Activated CD4-positive, alpha-beta memory T cell treated with anti-CD3 and anti-CD28 coated beads for 36 hours (primary cell): ENCODE data around the gene EEFSEC. TPM values are rescaled to one million over a fixed set of nuclear protein-coding genes. Genes with fewer than 3 reads are reported as not detected.

Experiments used
- CTCF ChIA-PET: fragments of 350-600 bp; sonication (Branson Sonifier 250); formaldehyde crosslinking; loops from one replicate; lab custom pipeline; 2021; ENCODE audit warnings: antibody characterized with exemption, inconsistent platforms; lab: Charles Lee
- POLR2A ChIA-PET: fragments of 350-600 bp; sonication (Branson Sonifier 250); formaldehyde crosslinking; loops from one replicate; lab custom pipeline; 2021; ENCODE audit warnings: antibody characterized with exemption; lab: Charles Lee
- DNase-seq: peaks from one replicate; pipeline ENCODE4 v3.0.0-alpha.2; 2020
- H3K27ac Mint-ChIP-seq: one replicate; pipeline ENCODE4 v1.8.0; 2021; ENCODE audit warnings: mixed read lengths
- H3K27me3 Mint-ChIP-seq: one replicate; pipeline ENCODE4 v1.8.0; 2021; ENCODE audit warnings: mixed read lengths
- H3K36me3 Mint-ChIP-seq: one replicate; pipeline ENCODE4 v1.8.0; 2021; ENCODE audit warnings: mixed read lengths
- H3K4me1 Mint-ChIP-seq: one replicate; pipeline ENCODE4 v1.8.0; 2021; ENCODE audit warnings: low read depth, mixed read lengths
- H3K4me3 Mint-ChIP-seq: one replicate; pipeline ENCODE4 v1.8.0; 2021; ENCODE audit warnings: mild to moderate bottlenecking, mixed read lengths
- H3K9me3 Mint-ChIP-seq: one replicate; pipeline ENCODE4 v1.8.0; 2021; ENCODE audit warnings: mixed read lengths
- intact Hi-C: fragments of 100-400 bp; cut with micrococcal nuclease; formaldehyde crosslinking; loops from one replicate; pipeline ENCODE4 v1.15.1; 2023
- total RNA-seq, 2 experiments: library from RNA; stranded (reverse); gene quantifications; one replicate each; pipeline ENCODE4 v1.2.3, GENCODE V29; 2021

The EEFSEC gene, protein sequence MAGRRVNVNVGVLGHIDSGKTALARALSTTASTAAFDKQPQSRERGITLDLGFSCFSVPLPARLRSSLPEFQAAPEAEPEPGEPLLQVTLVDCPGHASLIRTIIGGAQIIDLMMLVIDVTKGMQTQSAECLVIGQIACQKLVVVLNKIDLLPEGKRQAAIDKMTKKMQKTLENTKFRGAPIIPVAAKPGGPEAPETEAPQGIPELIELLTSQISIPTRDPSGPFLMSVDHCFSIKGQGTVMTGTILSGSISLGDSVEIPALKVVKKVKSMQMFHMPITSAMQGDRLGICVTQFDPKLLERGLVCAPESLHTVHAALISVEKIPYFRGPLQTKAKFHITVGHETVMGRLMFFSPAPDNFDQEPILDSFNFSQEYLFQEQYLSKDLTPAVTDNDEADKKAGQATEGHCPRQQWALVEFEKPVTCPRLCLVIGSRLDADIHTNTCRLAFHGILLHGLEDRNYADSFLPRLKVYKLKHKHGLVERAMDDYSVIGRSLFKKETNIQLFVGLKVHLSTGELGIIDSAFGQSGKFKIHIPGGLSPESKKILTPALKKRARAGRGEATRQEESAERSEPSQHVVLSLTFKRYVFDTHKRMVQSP
- 10 to 100 TPM; 16.1 to 17.2 TPM for total RNA-seq

DNA sequence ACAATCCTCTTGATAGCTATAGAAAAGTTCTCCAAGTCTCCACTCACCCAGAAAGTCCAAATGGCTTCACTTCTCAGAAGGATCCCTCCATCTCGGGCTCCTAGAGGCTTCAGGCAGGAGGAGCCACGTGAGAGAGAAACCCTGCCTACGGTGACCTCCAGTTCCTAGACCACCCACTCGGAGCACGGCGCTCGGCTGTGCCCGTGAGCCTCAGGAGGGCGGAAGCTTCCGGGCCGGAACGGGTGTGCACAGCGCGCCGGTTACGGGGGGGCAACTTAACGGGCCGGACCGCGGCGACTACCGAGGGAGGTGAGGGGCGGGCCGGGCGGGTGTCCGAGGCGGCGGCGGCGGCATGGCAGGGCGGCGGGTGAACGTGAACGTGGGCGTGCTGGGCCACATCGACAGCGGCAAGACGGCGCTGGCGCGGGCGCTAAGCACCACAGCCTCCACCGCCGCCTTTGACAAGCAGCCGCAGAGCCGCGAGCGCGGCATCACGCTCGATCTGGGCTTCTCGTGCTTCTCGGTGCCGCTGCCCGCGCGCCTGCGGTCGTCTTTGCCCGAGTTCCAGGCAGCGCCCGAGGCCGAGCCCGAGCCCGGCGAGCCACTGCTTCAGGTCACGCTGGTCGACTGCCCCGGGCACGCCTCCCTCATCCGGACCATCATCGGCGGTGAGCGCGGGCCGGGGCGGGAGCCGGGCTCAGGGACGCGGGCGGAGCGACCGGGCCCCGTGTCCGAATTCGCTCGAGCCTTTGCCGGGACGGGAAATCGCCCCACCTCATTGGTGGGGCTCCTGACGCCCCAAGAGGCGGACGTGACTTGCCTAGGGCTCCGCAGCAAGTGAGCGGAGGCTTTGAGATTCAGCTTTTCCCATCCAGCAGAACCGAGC is at the start of gene EEFSEC:
Gene EEFSEC (plus strand): TSS at position 326 of the 886 bp plus-strand sequence. CDS start 27 bp downstream, at position 353.
- peak within 1 kb of the TSS; percentile 78 for H3K27ac Mint-ChIP-seq
- H3K4me3 Mint-ChIP-seq, result peak within 1 kb of the TSS; percentile 85

DNA sequence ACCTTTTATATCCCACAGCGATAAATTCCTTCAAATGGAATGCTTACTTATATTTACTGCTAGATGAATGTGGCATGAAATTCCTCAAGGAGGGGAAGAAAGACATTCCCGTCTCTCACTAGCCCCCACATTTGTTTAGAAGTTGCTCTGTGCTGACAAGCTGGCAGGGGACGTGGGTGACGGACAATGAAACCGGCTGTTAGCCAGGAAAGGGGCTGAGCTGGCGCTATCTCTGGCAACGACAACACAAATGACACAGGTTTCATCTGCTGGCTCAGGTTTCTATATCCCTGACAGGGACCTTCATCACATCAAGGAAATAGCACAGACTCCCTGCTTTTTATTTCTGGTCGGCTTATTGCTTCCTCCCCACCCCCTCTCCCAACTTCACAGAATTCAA is 45.4 kb upstream of the EEFSEC start:
- Mint-ChIP-seq H3K27me3 (no peaks in the 10 kb centered on the region), H3K27ac (no peak overlapping the region), H3K4me3 (no peak overlapping the region), H3K36me3 (peaks cover 41% of the 10 kb centered on the region), H3K9me3 (no peaks in the 10 kb centered on the region), H3K4me1 (peaks cover 18% of the 10 kb centered on the region)
- CTCF ChIA-PET, result interaction anchor here (1.1 to 1.8 kb wide), 2 partner anchors 12 to 15 kb away, joined by 5 to 9 read pairs; no protein-coding TSS in a partner anchor
- POLR2A ChIA-PET, result no interaction called here
- intact Hi-C loops, result no loop called here
- no peak for DNase-seq

More for the DNA sequence above, at the start of gene EEFSEC:
- Mint-ChIP-seq H3K27me3 (no peaks in the 10 kb centered on the region), H3K36me3 (peaks cover 13% of the 10 kb centered on the region), H3K4me1 (peaks cover 18% of the 10 kb centered on the region), H3K9me3 (peaks cover 3% of the 10 kb centered on the region)
- ChIA-PET POLR2A (interaction anchor here (0.8 to 2.8 kb wide), 7 partner anchors 30 to 180 kb away, joined by 3 to 32 read pairs (median 4); partner anchors contain the start of genes RUVBL1 and SEC61A1), CTCF (interaction anchor here (0.8 to 1.8 kb wide), 6 partner anchors 20 to 605 kb away, joined by 3 to 9 read pairs (median 4); partner anchors contain the start of gene RUVBL1)
- intact Hi-C loops, result loop anchor here (1.0 to 5.0 kb wide), 4 partner anchors 29 to 481 kb away; partner anchors contain the start of genes ABTB1 and SEC61A1
- DNase-seq, result peak; percentile 91

DNA sequence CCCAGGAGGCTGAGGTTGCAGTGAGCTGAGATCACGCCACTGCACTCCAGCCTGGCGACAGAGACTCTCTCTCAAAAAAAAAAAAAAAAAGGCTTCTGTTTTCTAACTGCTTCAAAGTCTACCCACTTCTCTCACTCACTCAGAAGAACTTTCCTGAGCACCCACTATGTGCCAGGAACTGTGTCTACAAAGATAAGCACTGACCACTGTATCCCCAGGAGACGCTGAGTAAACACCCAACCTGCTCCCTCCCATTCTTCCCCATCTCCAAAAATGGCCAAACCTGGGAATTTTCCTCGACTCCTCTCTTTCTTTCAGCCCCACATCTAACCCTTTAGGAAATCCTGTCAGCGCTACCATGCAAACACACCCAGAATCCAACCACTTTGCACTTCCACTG is 42.1 kb upstream of the EEFSEC start:
- peaks cover 54% of the 10 kb centered on the region for H3K36me3 Mint-ChIP-seq
- ChIA-PET POLR2A (interaction anchor here (0.7 to 3.4 kb wide), 3 partner anchors 12 to 68 kb away, joined by 3 to 31 read pairs (median 4); partner anchors contain the start of genes EEFSEC and RUVBL1), CTCF (interaction anchor here (1.2 to 1.9 kb wide), 3 partner anchors 12 to 22 kb away, joined by 3 to 8 read pairs (median 8); partner anchors contain the start of gene RUVBL1)
- peaks cover 45% of the 10 kb centered on the region for H3K4me1 Mint-ChIP-seq
- DNase-seq, result no peak
- H3K27ac Mint-ChIP-seq, result peak overlapping the region; percentile 95
- H3K9me3 Mint-ChIP-seq, result no peaks in the 10 kb centered on the region
- intact Hi-C loops, result loop anchor here (5.0 kb wide), 3 partner anchors 34 to 336 kb away; partner anchors contain the start of gene EEFSEC
- H3K27me3 Mint-ChIP-seq, result no peaks in the 10 kb centered on the region
- H3K4me3 Mint-ChIP-seq, result no peak overlapping the region

DNA sequence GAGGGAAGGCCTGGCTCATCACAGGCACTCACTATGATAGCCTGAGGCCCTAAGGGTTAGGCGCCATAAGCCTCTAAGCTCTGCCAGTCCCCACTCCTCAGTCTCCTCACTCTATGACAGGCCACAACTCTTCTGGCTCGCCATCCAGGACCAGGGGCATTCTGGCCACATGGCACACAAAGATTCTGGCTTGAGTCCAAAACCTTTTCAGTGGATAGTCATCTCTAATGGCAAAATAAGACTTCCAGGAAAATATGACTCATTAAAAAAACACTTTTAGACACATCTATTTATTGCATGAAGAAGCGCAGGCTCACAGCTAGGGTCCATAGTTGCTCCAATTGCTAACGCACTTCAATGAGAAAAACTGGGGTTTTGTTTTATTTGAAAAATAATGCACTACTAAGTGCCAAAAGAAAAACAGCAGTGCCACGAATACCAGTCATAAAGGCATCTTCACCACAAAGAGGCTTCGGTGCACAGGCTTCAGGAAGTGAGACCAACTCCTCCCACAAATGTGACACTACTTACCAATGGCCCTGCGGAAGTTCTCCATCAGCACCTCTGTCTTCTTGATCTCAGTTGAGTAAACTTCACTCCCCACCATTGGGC is 40.8 kb upstream of the EEFSEC start:
- CTCF ChIA-PET, result interaction anchor here (1.5 to 1.9 kb wide), 3 partner anchors 11 to 37 kb away, joined by 4 to 8 read pairs (median 8); partner anchors contain the start of gene RUVBL1
- H3K4me3 Mint-ChIP-seq, result peak overlapping the region; percentile 30
- DNase-seq, result peak; percentile 76
- intact Hi-C loops, result loop anchor here (1.0 to 5.0 kb wide), 4 partner anchors 12 to 335 kb away; partner anchors contain the start of gene EEFSEC
- H3K4me1 Mint-ChIP-seq, result peaks cover 45% of the 10 kb centered on the region
- no peaks in the 10 kb centered on the region for H3K27me3 Mint-ChIP-seq
- H3K27ac Mint-ChIP-seq, result peak overlapping the region; percentile 95
- H3K36me3 Mint-ChIP-seq, result peaks cover 58% of the 10 kb centered on the region
- POLR2A ChIA-PET, result interaction anchor here (1.0 to 3.4 kb wide), 3 partner anchors 11 to 42 kb away, joined by 3 to 31 read pairs (median 3); partner anchors contain the start of gene RUVBL1
- H3K9me3 Mint-ChIP-seq, result no peaks in the 10 kb centered on the region

DNA sequence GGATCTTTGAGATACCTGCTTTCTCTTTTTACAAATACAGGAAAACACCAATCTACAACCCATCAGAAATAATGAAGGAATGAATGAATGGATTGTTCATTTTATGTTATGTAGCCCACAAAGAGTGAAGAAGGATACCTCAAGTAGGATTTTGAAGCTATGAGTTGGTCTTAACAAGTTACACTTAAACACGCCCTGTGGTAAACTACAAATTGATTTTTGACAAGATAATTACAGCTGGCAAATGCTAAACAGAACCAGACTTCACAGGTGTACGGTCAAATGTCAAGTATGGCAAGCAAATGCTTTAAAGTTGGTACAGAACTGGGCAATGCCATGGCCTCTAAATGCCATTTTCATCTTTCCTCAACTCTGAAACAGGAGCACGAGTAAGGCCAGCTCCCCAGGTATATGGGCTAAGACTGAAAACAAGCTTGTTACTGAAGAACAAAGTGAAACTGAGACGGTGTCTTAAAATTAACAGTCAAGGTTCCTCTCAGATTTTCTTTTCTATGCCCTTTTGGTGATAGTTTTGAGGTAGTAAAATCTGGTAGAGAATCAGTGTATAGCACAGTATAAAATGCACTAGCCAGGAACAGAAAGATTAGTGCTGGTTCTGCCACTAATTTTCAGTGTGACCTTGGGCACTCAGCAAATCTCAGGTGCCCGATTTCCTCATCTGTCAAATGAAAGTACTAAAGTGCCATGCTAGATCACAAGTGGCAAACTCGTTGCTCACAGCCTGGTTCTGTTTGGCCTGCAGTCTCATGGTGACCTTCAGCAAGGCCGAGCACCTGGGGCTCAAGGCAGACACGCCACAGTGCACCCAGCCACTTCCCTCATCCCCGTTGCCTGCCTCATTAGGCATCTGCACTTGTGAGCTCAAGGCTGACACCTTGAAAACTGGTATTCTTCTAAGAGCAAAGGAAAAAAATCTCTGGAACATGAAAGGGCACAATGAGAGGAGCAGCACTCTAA is 39.2 kb upstream of the EEFSEC start:
- Mint-ChIP-seq H3K4me1 (peaks cover 49% of the 10 kb centered on the region), H3K27ac (peak overlapping the region; percentile 83), H3K9me3 (no peaks in the 10 kb centered on the region), H3K4me3 (peak overlapping the region; percentile 54), H3K27me3 (no peaks in the 10 kb centered on the region), H3K36me3 (peaks cover 62% of the 10 kb centered on the region)
- intact Hi-C loops, result loop anchor here (5.0 kb wide), 3 partner anchors 37 to 333 kb away; partner anchors contain the start of gene EEFSEC
- CTCF ChIA-PET, result interaction anchor here (0.7 to 1.4 kb wide), 2 partner anchors 19 to 46 kb away, joined by 3 to 4 read pairs; no protein-coding TSS in a partner anchor
- POLR2A ChIA-PET, result interaction anchor here (1.0 to 1.5 kb wide), 3 partner anchors 9 to 61 kb away, joined by 3 to 17 read pairs (median 4); partner anchors contain the start of gene RUVBL1
- DNase-seq, result no peak

DNA sequence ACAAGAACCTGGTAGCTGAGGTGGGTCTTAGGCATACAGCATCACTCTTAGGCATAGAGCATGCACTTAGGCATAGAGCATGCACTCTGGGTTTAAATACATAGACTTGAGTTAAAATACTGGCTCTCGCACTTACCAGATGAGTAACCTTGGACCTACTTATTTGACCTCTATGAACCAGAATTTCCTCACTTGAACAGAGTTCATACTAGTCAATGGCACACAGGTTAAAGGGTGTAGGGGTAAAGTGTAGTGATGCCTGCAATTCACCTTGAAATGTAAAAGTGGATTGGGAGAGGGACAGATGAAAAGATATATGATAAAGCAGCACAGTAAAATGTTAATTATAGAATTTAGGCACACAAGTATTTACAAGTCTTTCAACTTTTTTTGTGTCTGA is 31.3 kb upstream of the EEFSEC start:
- DNase-seq, result no peak
- H3K27ac Mint-ChIP-seq, result no peak overlapping the region
- CTCF ChIA-PET, result interaction anchor here (2.7 kb wide), 1 partner anchor 11 kb away, joined by 21 read pairs; no protein-coding TSS in a partner anchor
- POLR2A ChIA-PET, result interaction anchor here (2.5 to 3.5 kb wide), 3 partner anchors 8 to 31 kb away, joined by 17 to 32 read pairs (median 31); partner anchors contain the start of gene EEFSEC
- no peaks in the 10 kb centered on the region for H3K9me3 Mint-ChIP-seq
- H3K36me3 Mint-ChIP-seq, result peaks cover 30% of the 10 kb centered on the region
- intact Hi-C loops, result loop anchor here (2.0 kb wide), 1 partner anchor 69 kb away; the partner anchor contains the start of gene SEC61A1
- peak overlapping the region; percentile 97 for H3K4me3 Mint-ChIP-seq
- peaks cover 34% of the 10 kb centered on the region for H3K4me1 Mint-ChIP-seq
- no peaks in the 10 kb centered on the region for H3K27me3 Mint-ChIP-seq

DNA sequence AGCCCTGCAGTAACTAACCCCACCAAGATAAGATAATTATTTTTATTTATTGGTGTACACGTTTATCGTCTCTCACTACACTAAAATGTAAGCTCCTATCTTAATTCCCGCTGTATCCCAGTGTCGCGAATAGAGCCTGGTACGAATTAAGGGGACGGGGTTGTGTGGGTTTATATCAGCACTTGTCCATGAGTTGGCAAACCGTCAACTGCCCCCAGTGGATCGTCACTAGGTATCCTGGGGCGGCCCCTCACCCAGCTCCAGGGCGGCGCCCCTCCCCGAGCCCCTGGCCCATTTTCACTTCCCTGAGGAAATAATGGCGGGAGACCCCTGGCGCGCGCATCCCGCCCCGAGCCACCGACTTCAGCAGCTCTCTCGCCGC is 30.1 kb upstream of the EEFSEC start:
- Mint-ChIP-seq H3K27me3 (no peaks in the 10 kb centered on the region), H3K36me3 (peaks cover 21% of the 10 kb centered on the region), H3K27ac (peak overlapping the region; percentile 85), H3K4me1 (peaks cover 32% of the 10 kb centered on the region), H3K4me3 (peak overlapping the region; percentile 97), H3K9me3 (no peaks in the 10 kb centered on the region)
- POLR2A ChIA-PET, result interaction anchor here (0.8 to 3.5 kb wide), 12 partner anchors 9 to 525 kb away, joined by 3 to 32 read pairs (median 4); partner anchors contain the start of genes EEFSEC, MCM2 and SEC61A1
- intact Hi-C loops, result loop anchor here (2.0 kb wide), 1 partner anchor 70 kb away; the partner anchor contains the start of gene SEC61A1
- CTCF ChIA-PET, result interaction anchor here (1.0 to 2.7 kb wide), 7 partner anchors 10 to 55 kb away, joined by 4 to 21 read pairs (median 8); partner anchors contain the start of gene EEFSEC
- no peak for DNase-seq

DNA sequence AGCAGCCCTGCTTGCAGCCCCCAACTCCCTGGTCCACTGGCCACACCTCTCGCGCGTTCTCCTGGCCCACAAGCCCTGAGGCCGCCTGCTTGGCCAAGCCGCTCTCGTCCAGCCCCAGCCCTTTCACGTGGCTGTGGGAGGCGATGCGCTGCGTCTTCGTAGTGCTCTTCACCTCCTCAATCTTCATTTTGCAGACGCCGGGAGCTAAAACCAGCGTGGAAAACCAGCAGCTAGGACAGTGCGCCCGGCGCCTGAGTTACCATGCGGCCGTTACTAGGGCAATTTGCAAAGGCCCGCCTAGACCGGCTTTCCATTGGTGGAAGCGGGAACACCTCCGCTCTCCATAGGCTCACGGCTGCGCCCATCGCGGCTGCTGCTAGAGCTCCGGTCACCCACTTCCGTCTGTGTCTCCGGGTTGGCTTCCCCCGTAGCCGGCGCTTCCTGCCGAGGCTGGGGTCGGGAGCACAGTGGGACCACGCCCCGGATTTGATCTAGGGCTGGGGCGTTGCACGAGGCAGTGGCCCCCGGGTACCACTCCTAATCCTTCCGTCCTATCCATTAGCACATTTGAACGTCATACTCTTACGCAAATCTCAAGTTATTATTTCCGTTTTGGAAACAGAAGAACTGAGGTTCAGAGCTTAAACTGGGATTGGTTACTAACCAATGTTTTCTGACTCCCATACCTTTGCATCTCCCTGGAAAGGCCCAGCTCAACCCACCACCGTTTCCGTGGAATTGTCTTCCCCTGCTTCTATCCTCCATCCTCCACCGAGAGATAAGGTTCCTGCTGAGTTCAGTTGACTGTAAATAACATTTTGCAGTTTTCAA is 29.5 kb upstream of the EEFSEC start, which contains the start of gene RUVBL1:
Gene RUVBL1 (minus strand): TSS at position 275 of the 831 bp plus-strand sequence. CDS start 88 bp downstream, at position 187.
- H3K27ac Mint-ChIP-seq, result peak within 1 kb of the TSS; percentile 85
- intact Hi-C loops, result loop anchor here (1.0 to 2.0 kb wide), 3 partner anchors 11 to 71 kb away; partner anchors contain the start of genes EEFSEC and SEC61A1
- H3K27me3 Mint-ChIP-seq, result no peaks in the 10 kb centered on the region
- H3K36me3 Mint-ChIP-seq, result peaks cover 17% of the 10 kb centered on the region
- H3K4me3 Mint-ChIP-seq, result peak within 1 kb of the TSS; percentile 97
- CTCF ChIA-PET, result interaction anchor here (1.2 to 2.7 kb wide), 6 partner anchors 10 to 55 kb away, joined by 4 to 21 read pairs (median 8); partner anchors contain the start of gene EEFSEC
- H3K4me1 Mint-ChIP-seq, result peaks cover 31% of the 10 kb centered on the region
- POLR2A ChIA-PET, result interaction anchor here (0.8 to 3.5 kb wide), 12 partner anchors 9 to 525 kb away, joined by 3 to 32 read pairs (median 4); partner anchors contain the start of genes EEFSEC, MCM2 and SEC61A1
- H3K9me3 Mint-ChIP-seq, result no peaks in the 10 kb centered on the region
- DNase-seq, result peak; percentile 99
